Endodermal cell (in vitro differentiated cells): ENCODE measurements around the gene CD99. TPM values are rescaled to one million over a fixed set of nuclear protein-coding genes. Genes with fewer than 3 reads are reported as not detected.
"Not testable (repeated sequence)": the region's sequence is repeated elsewhere in the genome, so short reads cannot be mapped to it uniquely, and the experiment has no call there.

Source experiments
- DNase-seq: peaks from one replicate; pipeline ENCODE4 v3.0.0-alpha.2; 2017
- H3K27ac ChIP-seq: 2 replicates; pipeline ENCODE4 v1.5.1; 2013; ENCODE audit warnings: mild to moderate bottlenecking, low read depth, low read length, moderate library complexity
- H3K27me3 ChIP-seq: 2 replicates; pipeline ENCODE4 v1.6.1; 2013; ENCODE audit warnings: mild to moderate bottlenecking, low read length, moderate library complexity; ENCODE audit not compliant: insufficient read depth, control insufficient read depth, poor library complexity, severe bottlenecking
- H3K36me3 ChIP-seq: 2 replicates; pipeline ENCODE4 v1.7.0; 2013; ENCODE audit warnings: mild to moderate bottlenecking, low read length, moderate library complexity; ENCODE audit not compliant: control insufficient read depth, insufficient read depth
- H3K4me1 ChIP-seq: one replicate; pipeline ENCODE4 v1.7.0; 2013; ENCODE audit warnings: low read length; ENCODE audit not compliant: control insufficient read depth, insufficient read depth
- H3K4me3 ChIP-seq: 2 replicates; pipeline ENCODE4 v1.5.1; 2013; ENCODE audit warnings: mild to moderate bottlenecking, low read length, moderate library complexity
- H3K9ac ChIP-seq: 2 replicates; pipeline ENCODE4 v1.6.1; 2013; ENCODE audit warnings: mild to moderate bottlenecking, low read length, moderate library complexity; ENCODE audit not compliant: poor library complexity, severe bottlenecking; ENCODE audit errors: extremely low read depth
- H3K9me3 ChIP-seq: 2 replicates; pipeline ENCODE4 v1.6.1; 2013; ENCODE audit warnings: mild to moderate bottlenecking, low read length, moderate library complexity; ENCODE audit not compliant: control insufficient read depth
- H3K27ac Mint-ChIP-seq: 2 replicates; pipeline ENCODE4 v1.8.0; 2020; ENCODE audit warnings: mixed read lengths
- H3K27me3 Mint-ChIP-seq: 2 replicates; pipeline ENCODE4 v1.8.0; 2021; ENCODE audit warnings: mild to moderate bottlenecking, mixed read lengths; ENCODE audit not compliant: insufficient read depth
- H3K36me3 Mint-ChIP-seq: 2 replicates; pipeline ENCODE4 v1.8.0; 2020; ENCODE audit warnings: low read depth, mixed read lengths
- H3K4me1 Mint-ChIP-seq: 2 replicates; pipeline ENCODE4 v1.8.0; 2020; ENCODE audit warnings: mixed read lengths
- H3K4me3 Mint-ChIP-seq: 2 replicates; pipeline ENCODE4 v1.8.0; 2020; ENCODE audit warnings: mild to moderate bottlenecking, moderate library complexity, mixed read lengths
- H3K9me3 Mint-ChIP-seq: 2 replicates; pipeline ENCODE4 v1.8.0; 2020; ENCODE audit warnings: mild to moderate bottlenecking, mixed read lengths
- CTCF ChIP-seq: fragments of 200-600 bp; sonication (generic); conservative IDR thresholded peaks from 2 replicates; pipeline ENCODE4 v1.5.0; 2021; ENCODE audit warnings: antibody characterized with exemption, mild to moderate bottlenecking
- WGBS, 2 experiments: methylation state at CpG; one replicate each; pipeline versions ENCODE4 v1.1.5 to v1.1.7; 2013; ENCODE audit warnings: missing lambda C conversion rate in 2 of 2, mixed read lengths in 1 of 2; ENCODE audit not compliant: insufficient coverage in 1 of 2, insufficient read length in 1 of 2; 5-methylcytosine and 5-hydroxymethylcytosine counted together
- total RNA-seq, 2 donors: library from RNA; stranded (reverse); fragmentation: NEBNext Ultra II Directional in 1 of 2; extraction: Animal tissue kit (Norgen Biotek cat#: 25700) in 1 of 2; gene quantifications; 2 replicates in 1 of 2; 3 replicates in 1 of 2; pipeline ENCODE4 v1.2.1, GENCODE V29; 2021

CD99 gene
- total RNA-seq, 2 donors from 2014 or later, result 314 to 397 TPM

DNA sequence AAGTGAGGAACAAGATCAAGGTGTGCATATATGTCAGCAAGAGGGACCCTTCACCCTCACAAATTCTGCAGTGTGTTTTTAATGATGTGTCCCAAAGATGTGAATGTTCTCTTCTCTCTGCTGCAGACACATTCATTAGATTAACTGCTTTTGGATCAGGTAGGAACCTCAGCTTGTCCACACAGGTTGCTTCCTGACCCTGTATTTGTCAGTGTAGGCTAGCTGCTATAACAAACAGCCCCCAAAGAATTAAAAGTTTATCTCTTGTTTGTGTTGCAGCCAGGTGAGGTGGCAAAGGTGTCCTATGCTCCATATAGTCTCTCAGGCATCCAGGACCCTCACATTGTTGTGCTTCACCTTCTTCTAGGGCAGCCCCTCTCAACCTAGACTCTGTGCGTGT, 78.5 kb downstream of the CD99 start:
- Histone ChIP-seq H3K9me3 (peaks cover 6% of the 10 kb centered on the region), H3K9ac (no peak overlapping the region), H3K36me3 (no peaks in the 10 kb centered on the region), H3K27me3 (no peaks in the 10 kb centered on the region), H3K4me3 (no peak overlapping the region), H3K4me1 (peaks cover 4% of the 10 kb centered on the region), H3K27ac (no peak overlapping the region)
- DNase-seq, result no peak
- Mint-ChIP-seq H3K27ac (no peak overlapping the region), H3K27me3 (peaks cover 7% of the 10 kb centered on the region), H3K9me3 (peaks cover 16% of the 10 kb centered on the region), H3K4me1 (peaks cover 19% of the 10 kb centered on the region), H3K4me3 (no peak overlapping the region), H3K36me3 (peaks cover 2% of the 10 kb centered on the region)
- no peak for TF ChIP-seq CTCF
- 100% methylated on average over 1 of the region's 1 CpG; no CpG with 5 or more reads in 1 of the 2 experiments for WGBS, 2 experiments

DNA sequence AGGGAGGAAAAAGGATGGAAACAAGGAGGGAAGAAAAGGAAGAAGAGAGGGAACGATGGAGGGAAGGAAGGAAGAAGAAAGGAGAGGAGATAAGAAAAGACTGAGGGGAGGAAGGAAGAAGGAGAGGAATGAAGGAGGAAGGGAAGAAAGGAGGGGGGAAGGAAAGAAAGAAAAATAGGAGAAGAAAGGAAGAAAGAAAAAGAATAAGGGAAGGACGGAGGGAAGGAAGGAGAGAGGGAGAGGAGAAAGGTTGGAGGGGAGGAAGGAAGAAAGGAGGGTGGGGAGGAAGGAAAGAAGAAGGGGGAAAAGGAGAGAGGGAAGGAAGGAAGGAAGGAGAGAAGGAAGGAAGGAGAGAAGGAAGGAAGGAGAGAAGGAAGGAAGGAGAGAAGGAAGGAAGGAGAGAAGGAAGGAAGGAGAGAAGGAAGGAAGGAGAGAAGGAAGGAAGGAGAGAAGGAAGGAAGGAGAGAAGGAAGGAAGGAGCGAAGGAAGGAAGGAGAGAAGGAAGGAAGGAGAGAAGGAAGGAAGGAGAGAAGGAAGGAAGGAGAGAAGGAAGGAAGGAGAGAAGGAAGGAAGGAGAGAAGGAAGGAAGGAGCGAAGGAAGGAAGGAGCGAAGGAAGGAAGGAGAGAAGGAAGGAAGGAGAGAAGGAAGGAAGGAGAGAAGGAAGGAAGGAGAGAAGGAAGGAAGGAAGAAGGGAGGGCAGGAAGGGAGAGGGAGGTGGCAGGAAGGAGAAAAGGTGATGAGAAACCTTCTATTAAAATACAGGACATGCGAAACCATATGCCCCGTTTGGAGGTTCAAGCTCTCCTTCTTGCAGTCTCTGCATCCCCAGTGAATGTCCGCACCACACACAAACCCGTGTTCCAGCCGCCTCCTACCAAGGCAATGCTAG, 82.3 kb downstream of the CD99 start:
- H3K27me3 Mint-ChIP-seq, H3K4me3 Mint-ChIP-seq, H3K9ac ChIP-seq, H3K36me3 Mint-ChIP-seq, H3K4me1 Mint-ChIP-seq, H3K4me1 ChIP-seq, DNase-seq, H3K27ac Mint-ChIP-seq, H3K27ac ChIP-seq, H3K4me3 ChIP-seq, H3K36me3 ChIP-seq, H3K27me3 ChIP-seq: not testable (repeated sequence)
- H3K9me3 ChIP-seq, result peaks cover 32% of the 10 kb centered on the region
- peaks cover 51% of the 10 kb centered on the region for H3K9me3 Mint-ChIP-seq
- WGBS, 2 experiments, result 88 to 94% methylated on average over 8 of the region's 10 CpGs

- Mint-ChIP-seq H3K4me1 (no peaks in the 10 kb centered on the region), H3K36me3 (peaks cover 9% of the 10 kb centered on the region), H3K9me3 (peaks cover 54% of the 10 kb centered on the region), H3K4me3 (no peak overlapping the region), H3K27me3 (peaks cover 5% of the 10 kb centered on the region), H3K27ac (no peak overlapping the region)
- Histone ChIP-seq H3K9me3 (peaks cover 39% of the 10 kb centered on the region), H3K4me3 (no peak overlapping the region), H3K4me1 (no peaks in the 10 kb centered on the region), H3K27ac (no peak overlapping the region), H3K27me3 (no peaks in the 10 kb centered on the region), H3K9ac (no peak overlapping the region), H3K36me3 (no peaks in the 10 kb centered on the region)
- TF ChIP-seq CTCF, result no peak
- WGBS, 2 experiments, result 97 to 100% methylated on average over 1 to 5 of the region's 5 CpGs
- DNase-seq, result no peak
These were observed 83.0 kb downstream of the CD99 start for GRCh38 chrX:2774057-2774456.
